CD4-positive, CD25-positive, alpha-beta regulatory T cell (primary cell): ENCODE measurements around the gene MYO16. TPM values are rescaled to one million over a fixed set of nuclear protein-coding genes. Genes with fewer than 3 reads are reported as not detected.

ENCODE experiments used
- ATAC-seq, 2 donors: fragments of 150-1000 bp; cut with Tn5 transposase; one replicate each; pipeline ENCODE4 v1.10.0; 2021; ENCODE audit warnings: low read depth in 2 of 2, moderate number of reproducible peaks in 2 of 2, moderate library complexity in 1 of 2
- DNase-seq, 3 donors: peaks; one replicate each; pipeline versions ENCODE4 v3.0.0 to v3.0.0-alpha.2; 2012 to 2022; ENCODE audit warnings: mixed read lengths in 1 of 3
- H3K27ac ChIP-seq: one replicate; pipeline ENCODE4 v1.7.0; 2013; ENCODE audit warnings: mild to moderate bottlenecking, low read length; ENCODE audit not compliant: insufficient read depth, poor library complexity, severe bottlenecking
- H3K27me3 ChIP-seq: one replicate; pipeline ENCODE4 v1.7.0; 2013; ENCODE audit warnings: low read length; ENCODE audit not compliant: control insufficient read depth, insufficient read depth
- H3K36me3 ChIP-seq: one replicate; pipeline ENCODE4 v1.7.0; 2013; ENCODE audit warnings: mild to moderate bottlenecking, low read length, moderate library complexity; ENCODE audit not compliant: control insufficient read depth, insufficient read depth
- H3K4me1 ChIP-seq: 2 replicates; pipeline ENCODE4 v1.7.0; 2013; ENCODE audit warnings: mild to moderate bottlenecking, low read length; ENCODE audit not compliant: insufficient read depth, control insufficient read depth, poor library complexity, severe bottlenecking
- H3K4me3 ChIP-seq: one replicate; pipeline ENCODE4 v1.7.0; 2013; ENCODE audit warnings: low read depth, mild to moderate bottlenecking, low read length, moderate library complexity
- H3K9me3 ChIP-seq, 2 experiments: 1 replicate in 1 of 2; 2 replicates in 1 of 2; pipeline ENCODE4 v1.7.0; 2013; ENCODE audit warnings: low read length in 2 of 2, mild to moderate bottlenecking in 1 of 2, moderate library complexity in 1 of 2; ENCODE audit not compliant: control insufficient read depth in 2 of 2
- H3K27ac Mint-ChIP-seq, 3 donors: one replicate each; pipeline ENCODE4 v1.8.0; 2020 to 2022; ENCODE audit warnings: mild to moderate bottlenecking in 3 of 3, mixed read lengths in 3 of 3, moderate library complexity in 2 of 3
- H3K27me3 Mint-ChIP-seq: one replicate; pipeline ENCODE4 v1.8.0; 2022; ENCODE audit warnings: mild to moderate bottlenecking, mixed read lengths
- H3K36me3 Mint-ChIP-seq: one replicate; pipeline ENCODE4 v1.8.0; 2020; ENCODE audit warnings: mixed read lengths
- H3K4me1 Mint-ChIP-seq, 4 donors: one replicate each; pipeline ENCODE4 v1.8.0; 2020 to 2022; ENCODE audit warnings: mixed read lengths in 4 of 4, mild to moderate bottlenecking in 1 of 4
- H3K4me3 Mint-ChIP-seq, 4 donors: one replicate each; pipeline ENCODE4 v1.8.0; 2020 to 2022; ENCODE audit warnings: mild to moderate bottlenecking in 4 of 4, mixed read lengths in 4 of 4, moderate library complexity in 3 of 4
- H3K9me3 Mint-ChIP-seq, 7 donors: one replicate each; pipeline ENCODE4 v1.8.0; 2020 to 2022; ENCODE audit warnings: mixed read lengths in 7 of 7, mild to moderate bottlenecking in 3 of 7, moderate library complexity in 2 of 7
- polyA plus RNA-seq, 4 donors: library from polyadenylated mRNA; unstranded; fragments of 300-500 nt; fragmentation: Illumina TruSeq; gene quantifications; one replicate each; pipeline ENCODE4 v1.2.3, GENCODE V29; 2021
- total RNA-seq: library from RNA; stranded (reverse); gene quantifications from one replicate; pipeline ENCODE4 v1.2.3, GENCODE V29; 2022

MYO16 gene
- total and polyA plus RNA-seq, 5 donors from 2014 or later, result 0.08 to 2.3 (median 0.29) TPM

DNA sequence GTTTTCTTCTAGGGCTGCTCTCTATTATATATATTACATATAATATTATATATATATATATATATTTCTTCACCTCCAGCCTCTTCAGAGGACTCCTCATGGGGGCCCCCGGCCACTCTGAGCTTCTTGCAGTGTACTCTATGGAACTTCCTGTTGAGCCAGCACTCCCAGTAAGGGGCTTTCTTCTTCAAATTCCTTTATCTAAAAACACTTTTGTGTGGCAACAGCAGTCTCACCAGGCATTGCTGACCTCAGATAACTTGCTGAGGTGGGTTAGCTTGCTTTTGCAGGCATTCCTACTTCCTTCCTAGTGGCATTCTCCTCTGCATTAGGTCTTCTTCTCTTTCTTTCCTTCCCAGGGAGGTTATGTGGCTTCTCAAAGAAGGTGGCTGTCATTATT lies 381.5 kb downstream of the MYO16 start:
- no peak for ATAC-seq
- no peaks in the 10 kb centered on the region for H3K4me1 Mint-ChIP-seq

DNA sequence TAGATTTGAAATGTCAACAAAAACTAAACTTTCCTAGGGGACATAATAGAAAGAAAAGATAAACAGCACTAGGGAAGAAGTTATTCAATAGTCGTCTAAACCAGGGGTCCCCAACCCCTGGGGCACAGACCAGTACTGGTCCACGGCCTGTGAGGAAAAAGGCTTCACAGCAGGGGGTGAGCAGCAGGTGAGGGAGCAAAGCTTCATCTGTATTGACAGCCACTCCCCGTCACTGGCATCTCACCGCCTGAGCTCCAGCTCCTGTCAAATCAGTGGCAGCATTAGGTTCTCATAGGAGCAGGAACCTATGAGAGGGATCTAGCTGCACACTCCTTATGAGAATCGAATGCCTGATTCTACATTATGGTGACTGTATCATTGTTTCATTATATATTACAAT lies 382.7 kb downstream of the MYO16 start:
- no peaks in the 10 kb centered on the region for H3K27me3 Mint-ChIP-seq
- no peaks in the 10 kb centered on the region for H3K27me3 ChIP-seq
- ATAC-seq (no peak), DNase-seq (no peak)
- H3K36me3 Mint-ChIP-seq, result no peaks in the 10 kb centered on the region
- no peaks in the 10 kb centered on the region for H3K4me1 ChIP-seq
- H3K9me3 Mint-ChIP-seq, result peaks cover 0 to 9% (median 1%) of the 10 kb centered on the region in 7 donors
- H3K27ac Mint-ChIP-seq, result no peak overlapping the region
- no peaks in the 10 kb centered on the region for H3K9me3 ChIP-seq
- no peak overlapping the region for H3K4me3 ChIP-seq
- no peak overlapping the region for H3K4me3 Mint-ChIP-seq
- H3K4me1 Mint-ChIP-seq, result no peaks in the 10 kb centered on the region
- H3K36me3 ChIP-seq, result no peaks in the 10 kb centered on the region
- H3K27ac ChIP-seq, result no peak overlapping the region

More for the DNA sequence above, 381.5 kb downstream of the MYO16 start:
- Mint-ChIP-seq H3K27ac (no peak overlapping the region), H3K36me3 (no peaks in the 10 kb centered on the region), H3K9me3 (peaks cover 0 to 9% (median 1%) of the 10 kb centered on the region in 7 donors), H3K4me3 (no peak overlapping the region), H3K27me3 (no peaks in the 10 kb centered on the region)
- Histone ChIP-seq H3K4me1 (no peaks in the 10 kb centered on the region), H3K27me3 (no peaks in the 10 kb centered on the region), H3K4me3 (no peak overlapping the region), H3K27ac (no peak overlapping the region), H3K36me3 (no peaks in the 10 kb centered on the region), H3K9me3 (no peaks in the 10 kb centered on the region)
- DNase-seq, result no peak

DNA sequence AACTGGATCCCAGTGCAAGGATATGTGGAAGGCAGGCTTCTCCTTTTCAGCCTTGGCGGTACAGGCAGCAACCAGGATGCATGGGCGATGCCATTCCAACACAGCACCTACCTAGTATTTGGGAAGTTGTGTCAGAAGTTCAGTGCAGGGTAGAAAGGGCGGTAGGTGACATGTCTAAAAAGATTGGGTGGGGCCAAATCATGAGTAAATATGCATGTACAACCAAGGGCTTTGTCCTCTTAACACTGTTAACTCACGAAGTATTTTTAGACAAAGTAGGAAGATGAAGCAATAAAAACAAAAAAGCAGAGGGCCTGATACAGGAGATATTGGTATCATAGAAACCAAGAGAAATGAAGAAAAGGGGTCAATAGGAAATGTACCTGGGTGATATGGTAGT lies 392.1 kb downstream of the MYO16 start:
- Histone ChIP-seq H3K9me3 (no peaks in the 10 kb centered on the region), H3K27ac (no peak overlapping the region), H3K4me3 (no peak overlapping the region), H3K4me1 (no peaks in the 10 kb centered on the region), H3K27me3 (no peaks in the 10 kb centered on the region), H3K36me3 (no peaks in the 10 kb centered on the region)
- no peaks in the 10 kb centered on the region for H3K36me3 Mint-ChIP-seq
- no peaks in the 10 kb centered on the region for H3K4me1 Mint-ChIP-seq
- DNase-seq, result no peak
- no peaks in the 10 kb centered on the region for H3K27me3 Mint-ChIP-seq
- peak overlapping the region in 1 of 3 donors; percentile 34 for H3K27ac Mint-ChIP-seq
- no peak overlapping the region for H3K4me3 Mint-ChIP-seq
- ATAC-seq, result no peak
- peaks cover 0 to 3% (median 0%) of the 10 kb centered on the region in 7 donors for H3K9me3 Mint-ChIP-seq

DNA sequence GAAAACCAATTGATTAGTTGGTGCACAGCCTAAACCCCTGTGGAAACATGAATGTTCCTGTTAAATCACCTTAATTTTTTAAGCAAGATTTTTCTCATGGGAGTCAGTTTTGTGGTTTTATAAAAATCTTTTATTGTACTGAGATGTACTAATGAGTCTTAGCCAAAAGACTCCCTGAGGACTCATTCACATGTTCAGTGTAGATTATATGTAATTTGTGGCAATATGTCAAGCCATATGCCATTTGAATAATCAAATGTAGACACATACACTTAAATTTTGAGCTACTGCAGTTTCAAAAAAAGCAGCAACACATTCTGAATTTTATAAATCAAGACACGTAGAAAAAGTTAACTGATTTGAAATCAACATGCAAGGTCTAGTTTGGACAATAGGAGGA lies 395.2 kb downstream of the MYO16 start:
- Histone ChIP-seq H3K9me3 (no peaks in the 10 kb centered on the region), H3K27ac (no peak overlapping the region), H3K4me1 (no peaks in the 10 kb centered on the region), H3K27me3 (no peaks in the 10 kb centered on the region), H3K36me3 (no peaks in the 10 kb centered on the region), H3K4me3 (no peak overlapping the region)
- DNase-seq (no peak), ATAC-seq (no peak)
- Mint-ChIP-seq H3K36me3 (no peaks in the 10 kb centered on the region), H3K9me3 (peaks cover 0 to 2% (median 0%) of the 10 kb centered on the region in 7 donors), H3K4me3 (no peak overlapping the region), H3K27me3 (no peaks in the 10 kb centered on the region), H3K27ac (no peak overlapping the region), H3K4me1 (no peaks in the 10 kb centered on the region)

DNA sequence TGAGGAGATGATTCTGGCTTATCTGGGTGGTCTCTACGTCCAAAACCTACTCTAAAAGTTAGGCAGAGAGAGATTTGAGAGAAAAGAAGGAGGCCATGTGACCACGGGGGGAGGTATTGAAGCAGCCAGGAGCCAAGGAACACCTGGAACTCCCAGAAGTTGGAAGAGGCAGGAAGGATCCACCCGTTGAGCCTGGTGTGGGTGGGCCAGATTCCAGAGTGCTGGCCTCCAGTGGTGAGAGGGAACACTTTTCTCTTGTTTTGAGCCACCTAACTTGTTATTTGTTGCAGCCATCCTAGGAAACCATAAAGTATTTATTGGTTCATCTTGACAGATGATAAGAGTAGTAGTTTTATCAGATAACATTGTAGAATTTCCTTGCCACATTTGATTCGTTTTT lies 396.9 kb downstream of the MYO16 start:
- DNase-seq, result no peak
- Histone ChIP-seq H3K36me3 (no peaks in the 10 kb centered on the region), H3K27ac (no peak overlapping the region), H3K4me1 (no peaks in the 10 kb centered on the region), H3K4me3 (no peak overlapping the region), H3K9me3 (no peaks in the 10 kb centered on the region), H3K27me3 (no peaks in the 10 kb centered on the region)
- H3K9me3 Mint-ChIP-seq, result peaks cover 0 to 2% (median 0%) of the 10 kb centered on the region in 7 donors
- no peak overlapping the region for H3K4me3 Mint-ChIP-seq
- ATAC-seq, result no peak
- H3K4me1 Mint-ChIP-seq, result no peaks in the 10 kb centered on the region
- no peak overlapping the region for H3K27ac Mint-ChIP-seq
- H3K36me3 Mint-ChIP-seq, result no peaks in the 10 kb centered on the region
- peaks cover 4% of the 10 kb centered on the region for H3K27me3 Mint-ChIP-seq

DNA sequence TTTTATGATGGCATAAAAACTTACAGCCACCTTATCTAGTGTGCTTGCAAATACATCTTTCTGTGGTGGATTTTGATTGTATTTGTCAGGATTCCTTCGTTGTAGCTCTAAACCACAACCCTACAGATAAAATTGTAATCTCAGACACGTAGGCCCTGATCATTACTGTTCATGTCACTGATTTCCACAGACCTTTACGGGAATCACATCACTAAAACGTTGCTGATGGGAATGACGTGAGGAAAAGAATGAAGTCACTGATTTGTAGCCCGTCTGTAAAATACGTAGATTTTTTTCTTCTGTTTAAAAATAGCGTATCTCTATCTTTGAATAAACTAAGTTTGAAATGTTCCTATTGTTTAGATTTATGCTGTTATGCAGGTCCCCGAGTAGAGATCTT lies 399.2 kb downstream of the MYO16 start:
- H3K36me3 Mint-ChIP-seq, result no peaks in the 10 kb centered on the region
- H3K4me3 Mint-ChIP-seq, result no peak overlapping the region
- no peak overlapping the region for H3K4me3 ChIP-seq
- ATAC-seq, result no peak
- H3K27me3 Mint-ChIP-seq, result peaks cover 4% of the 10 kb centered on the region
- H3K4me1 ChIP-seq, result no peaks in the 10 kb centered on the region
- no peaks in the 10 kb centered on the region for H3K27me3 ChIP-seq
- DNase-seq, result no peak
- no peaks in the 10 kb centered on the region for H3K4me1 Mint-ChIP-seq
- no peaks in the 10 kb centered on the region for H3K36me3 ChIP-seq
- peaks cover 0 to 2% (median 0%) of the 10 kb centered on the region in 7 donors for H3K9me3 Mint-ChIP-seq
- no peak overlapping the region for H3K27ac ChIP-seq
- no peaks in the 10 kb centered on the region for H3K9me3 ChIP-seq
- H3K27ac Mint-ChIP-seq, result no peak overlapping the region

DNA sequence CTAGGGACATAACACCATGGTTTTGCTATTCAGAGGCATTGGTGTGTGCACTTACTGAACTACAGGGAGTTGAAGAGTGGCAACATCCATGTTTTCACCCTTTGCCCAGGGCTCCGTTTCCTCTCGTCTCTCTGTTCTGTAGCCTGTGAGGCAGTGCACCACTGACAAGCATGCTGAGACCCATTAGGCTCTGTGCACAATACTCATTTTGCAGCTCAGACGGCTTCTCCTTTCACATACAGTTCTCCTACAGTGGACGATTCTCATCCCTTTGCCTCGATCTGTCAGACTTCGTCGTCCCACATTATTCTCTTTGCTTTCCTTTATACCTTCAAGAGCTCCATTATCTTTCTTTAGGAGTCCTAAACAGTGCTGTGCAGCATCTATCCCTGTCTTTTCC lies 403.7 kb downstream of the MYO16 start:
- Mint-ChIP-seq H3K9me3 (peaks cover 0 to 1% (median 0%) of the 10 kb centered on the region in 7 donors), H3K27me3 (peaks cover 9% of the 10 kb centered on the region), H3K27ac (no peak overlapping the region), H3K4me3 (no peak overlapping the region), H3K4me1 (no peaks in the 10 kb centered on the region), H3K36me3 (no peaks in the 10 kb centered on the region)
- DNase-seq (no peak), ATAC-seq (no peak)
- Histone ChIP-seq H3K36me3 (no peaks in the 10 kb centered on the region), H3K27ac (no peak overlapping the region), H3K9me3 (no peaks in the 10 kb centered on the region), H3K4me1 (no peaks in the 10 kb centered on the region), H3K4me3 (no peak overlapping the region), H3K27me3 (no peaks in the 10 kb centered on the region)

DNA sequence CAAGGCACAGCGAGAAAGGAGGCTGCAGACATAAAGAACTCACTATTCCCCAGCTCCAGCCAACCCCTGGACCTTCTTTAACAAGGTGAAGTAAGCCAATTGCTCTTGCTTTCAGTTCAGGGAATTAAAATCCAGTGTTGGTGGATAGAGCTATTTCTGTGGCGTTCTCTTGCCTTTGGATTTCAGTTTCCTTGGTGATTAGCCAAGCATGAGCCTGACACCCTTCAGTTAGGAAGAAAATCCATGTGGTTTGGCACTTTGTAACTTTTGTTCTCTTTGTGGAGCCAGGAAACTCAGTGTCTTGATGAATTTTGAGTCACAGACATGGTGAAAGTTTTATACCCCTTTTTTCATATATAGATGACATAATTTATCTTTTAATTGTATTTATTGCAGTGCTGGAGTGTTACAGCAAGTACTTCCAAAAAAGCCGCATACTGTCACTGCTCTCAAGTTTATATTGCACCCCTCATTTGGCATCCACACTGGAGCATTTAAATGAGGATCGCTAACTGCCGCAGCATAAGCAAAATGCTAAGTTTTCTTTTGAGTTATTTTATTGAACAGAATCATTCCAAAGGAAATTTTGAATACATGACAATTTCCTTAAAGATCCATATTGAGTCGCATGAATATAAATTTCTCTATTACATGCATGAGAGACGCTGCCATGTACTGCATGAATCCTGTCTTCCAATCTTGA lies 406.8 kb downstream of the MYO16 start:
- H3K4me3 ChIP-seq, result no peak overlapping the region
- H3K27ac ChIP-seq, result no peak overlapping the region
- no peaks in the 10 kb centered on the region for H3K4me1 ChIP-seq
- H3K9me3 ChIP-seq, result no peaks in the 10 kb centered on the region
- DNase-seq (no peak), ATAC-seq (no peak)
- H3K27ac Mint-ChIP-seq, result no peak overlapping the region
- H3K36me3 ChIP-seq, result no peaks in the 10 kb centered on the region
- no peaks in the 10 kb centered on the region for H3K36me3 Mint-ChIP-seq
- H3K4me3 Mint-ChIP-seq, result no peak overlapping the region
- no peaks in the 10 kb centered on the region for H3K4me1 Mint-ChIP-seq
- H3K27me3 Mint-ChIP-seq, result peaks cover 5% of the 10 kb centered on the region
- H3K27me3 ChIP-seq, result no peaks in the 10 kb centered on the region
- peaks cover 0 to 2% (median 0%) of the 10 kb centered on the region in 7 donors for H3K9me3 Mint-ChIP-seq
